C4-2B (cell line): Measurements from ENCODE around the gene KIZ.

Experiments used
- H3K27ac ChIP-seq: fragments of 450-650 bp; 2 replicates; pipeline ENCODE4 v1.5.1; 2017
- CTCF ChIP-seq: fragments of 450-650 bp; conservative IDR thresholded peaks from 2 replicates; pipeline ENCODE4 v1.5.1; 2017; ENCODE audit warnings: mild to moderate bottlenecking
- ZFX ChIP-seq: fragments of 450-650 bp; IDR thresholded peaks from 2 replicates; pipeline ENCODE4 v1.6.1; 2017

KIZ gene

DNA sequence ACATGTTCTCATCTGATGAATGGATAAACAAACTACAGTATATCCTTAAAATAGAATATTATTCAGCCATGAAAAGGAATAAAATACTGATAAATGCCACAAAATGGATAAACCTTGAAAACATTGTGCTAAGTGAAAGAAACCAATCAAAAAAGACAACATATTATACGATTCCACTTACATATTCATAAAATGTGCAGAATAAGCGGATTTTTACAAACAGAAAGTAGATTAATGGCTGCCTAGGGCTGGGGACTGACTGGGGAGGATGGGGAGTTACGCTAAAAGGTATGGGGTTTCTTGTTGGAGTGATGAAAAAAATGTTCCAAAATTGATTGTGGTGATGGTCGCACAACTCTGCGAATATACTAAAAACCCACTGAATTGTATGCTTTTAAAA lies 29.4 kb downstream of the KIZ start:
- TF ChIP-seq ZFX (no peak), CTCF (no peak)
- H3K27ac ChIP-seq: no peak overlapping the region

DNA sequence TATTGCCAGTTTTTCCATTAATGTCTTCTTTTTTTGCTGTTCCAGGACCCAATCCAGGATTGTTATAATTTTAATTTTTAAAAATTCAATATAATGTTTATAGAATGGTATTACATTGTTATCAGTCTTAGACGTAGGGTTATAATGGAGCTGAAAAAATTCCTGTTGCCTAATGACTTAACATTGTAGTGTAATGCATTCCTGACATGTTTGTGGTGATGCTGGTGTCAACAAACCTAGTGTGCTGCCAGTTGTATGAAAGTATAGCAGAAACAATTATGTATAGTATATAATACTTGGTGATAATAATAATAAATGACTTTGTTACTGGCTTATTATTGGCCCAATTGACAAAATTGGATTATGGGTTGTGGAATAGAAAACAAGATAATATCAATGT lies 30.4 kb downstream of the KIZ start:
- H3K27ac ChIP-seq: no peak overlapping the region
- TF ChIP-seq ZFX: no peak
- TF ChIP-seq CTCF: no peak

- no peak overlapping the region for H3K27ac ChIP-seq
- TF ChIP-seq CTCF: no peak
- no peak for TF ChIP-seq ZFX
Observed at GRCh38 chr20:21157006-21157405, 31.1 kb downstream of the KIZ start.

DNA sequence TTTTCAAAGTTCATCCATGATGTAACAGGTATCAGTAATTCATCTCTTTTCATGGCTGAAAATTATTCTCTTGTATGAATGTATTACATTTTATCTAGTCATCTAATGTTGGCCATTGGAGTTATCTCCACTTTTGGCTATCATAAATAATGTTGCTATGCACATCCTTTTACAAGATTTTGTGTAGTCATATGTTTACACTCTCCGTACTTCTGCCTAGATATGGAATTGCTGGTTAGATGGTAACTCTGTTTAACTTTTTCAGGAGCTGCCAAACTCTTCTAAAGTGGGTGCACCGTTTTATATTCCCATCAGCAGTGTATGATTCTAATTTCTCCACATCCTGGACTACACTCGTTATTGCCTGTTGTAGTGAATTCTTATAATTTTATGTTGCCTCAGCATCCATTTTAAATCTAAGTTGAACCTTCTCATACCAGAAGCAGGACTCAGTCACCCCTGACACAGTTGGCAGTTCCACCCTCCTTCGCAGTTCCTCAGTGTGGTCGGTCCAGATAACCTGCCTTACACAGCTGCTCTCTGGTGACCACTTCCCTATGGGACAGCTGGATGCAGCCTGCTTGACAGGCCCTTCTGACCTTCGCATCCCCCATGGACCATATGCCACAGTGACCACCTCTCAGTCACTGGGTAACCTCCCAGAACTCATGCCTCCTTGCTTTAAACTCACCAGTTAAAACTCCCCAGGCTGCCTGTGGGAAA lies 33.9 kb downstream of the KIZ start:
- H3K27ac ChIP-seq: no peak overlapping the region
- TF ChIP-seq ZFX (no peak), CTCF (no peak)

GRCh38 chr20:21161926-21162325 lies 36.0 kb downstream of the KIZ start:
- TF ChIP-seq ZFX (no peak), CTCF (no peak)
- no peak overlapping the region for H3K27ac ChIP-seq

DNA sequence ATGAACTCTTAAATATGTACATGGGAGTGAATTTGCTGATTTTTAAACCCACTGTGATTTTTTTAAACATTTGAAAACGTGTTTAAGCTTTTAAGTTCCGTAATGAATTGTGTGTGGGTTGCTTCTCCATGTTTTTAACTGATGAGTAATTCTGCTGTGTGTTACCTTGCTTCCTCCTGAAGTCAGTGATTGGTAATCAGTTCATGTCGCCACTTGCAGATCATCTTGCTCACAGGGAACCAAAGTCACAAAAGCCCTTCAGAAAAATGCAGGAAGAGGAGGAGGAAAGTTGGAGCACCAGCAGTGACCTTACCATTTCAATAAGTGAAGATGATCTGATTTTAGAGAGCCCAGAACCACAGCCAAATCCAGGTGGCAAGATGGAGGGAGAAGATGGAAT lies 36.7 kb downstream of the KIZ start:
- TF ChIP-seq CTCF: no peak
- TF ChIP-seq ZFX: no peak
- H3K27ac ChIP-seq: no peak overlapping the region

DNA sequence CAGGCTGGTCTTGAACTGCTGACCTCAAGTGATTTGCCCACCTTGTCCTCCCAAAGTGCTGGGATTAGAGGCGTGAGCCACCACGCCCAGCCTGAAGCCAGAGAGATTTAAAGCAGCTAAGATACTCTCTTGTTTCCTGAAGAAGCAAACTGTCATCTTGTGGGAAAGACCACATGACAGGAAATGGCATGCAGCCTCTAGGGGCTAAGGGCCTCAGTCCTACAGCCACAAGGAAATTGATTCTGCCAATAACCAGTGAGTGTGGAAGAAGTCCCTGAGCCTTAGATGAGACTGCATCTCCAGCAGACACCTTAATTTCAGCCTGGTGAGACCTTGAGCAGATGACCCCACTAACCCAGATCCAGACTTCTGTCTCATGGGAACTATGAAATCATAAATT lies 40.9 kb downstream of the KIZ start:
- no peak for TF ChIP-seq CTCF
- no peak for TF ChIP-seq ZFX
- no peak overlapping the region for H3K27ac ChIP-seq
